ENCODE results near the gene ANTXR1. TPM values are rescaled to one million over a fixed set of nuclear protein-coding genes. Genes with fewer than 3 reads are reported as not detected.

ANTXR1 gene
- total RNA-seq, 1 experiment from 2014 or later = 25.7 TPM

DNA sequence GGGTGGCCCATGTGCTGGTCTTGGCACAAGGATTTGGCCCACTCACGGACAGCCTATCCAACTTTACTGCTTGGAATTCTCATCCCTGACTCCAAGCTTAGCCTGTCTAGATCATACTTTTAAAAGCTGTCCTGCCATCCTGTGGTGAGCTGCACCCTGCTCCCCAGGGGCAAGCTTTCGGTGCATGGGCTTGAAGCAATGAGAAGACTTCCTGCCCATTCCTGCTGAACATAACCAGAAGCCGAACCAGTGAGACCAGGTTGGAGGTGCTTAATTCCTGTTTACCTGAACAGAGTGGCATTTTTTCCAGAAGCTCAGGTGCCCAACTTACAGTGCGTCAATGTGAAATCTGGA is 154.5 kb downstream of the ANTXR1 start:
- ChIA-PET RAD21 (ENCODE audit: low non-redundant PET in 1 of 2, low total read pairs in 2 of 2, uncharacterized antibody in 2 of 2, unreplicated experiment in 2 of 2) (no interaction called here), POLR2A (no interaction called here), CTCF (no interaction called here)
- H3K27ac ChIP-seq (ENCODE audit: low read depth, low read length) = no peak overlapping the region
- H3K9me2 ChIP-seq (ENCODE audit: insufficient read depth) = no peaks in the 10 kb centered on the region
- TF ChIP-seq, protein P1, sequence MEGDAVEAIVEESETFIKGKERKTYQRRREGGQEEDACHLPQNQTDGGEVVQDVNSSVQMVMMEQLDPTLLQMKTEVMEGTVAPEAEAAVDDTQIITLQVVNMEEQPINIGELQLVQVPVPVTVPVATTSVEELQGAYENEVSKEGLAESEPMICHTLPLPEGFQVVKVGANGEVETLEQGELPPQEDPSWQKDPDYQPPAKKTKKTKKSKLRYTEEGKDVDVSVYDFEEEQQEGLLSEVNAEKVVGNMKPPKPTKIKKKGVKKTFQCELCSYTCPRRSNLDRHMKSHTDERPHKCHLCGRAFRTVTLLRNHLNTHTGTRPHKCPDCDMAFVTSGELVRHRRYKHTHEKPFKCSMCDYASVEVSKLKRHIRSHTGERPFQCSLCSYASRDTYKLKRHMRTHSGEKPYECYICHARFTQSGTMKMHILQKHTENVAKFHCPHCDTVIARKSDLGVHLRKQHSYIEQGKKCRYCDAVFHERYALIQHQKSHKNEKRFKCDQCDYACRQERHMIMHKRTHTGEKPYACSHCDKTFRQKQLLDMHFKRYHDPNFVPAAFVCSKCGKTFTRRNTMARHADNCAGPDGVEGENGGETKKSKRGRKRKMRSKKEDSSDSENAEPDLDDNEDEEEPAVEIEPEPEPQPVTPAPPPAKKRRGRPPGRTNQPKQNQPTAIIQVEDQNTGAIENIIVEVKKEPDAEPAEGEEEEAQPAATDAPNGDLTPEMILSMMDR (IDR thresholded peaks at IDR 0.05 in 2 of 3, conservative IDR thresholded peaks at IDR 0.05 in 1 of 3; ENCODE audit: borderline replicate concordance in 1 of 3, insufficient read depth in 1 of 3, low read depth in 2 of 3, low read length in 2 of 3) = no peak
- TF ChIP-seq CEBPB (IDR thresholded peaks at IDR 0.05; ENCODE audit: low read depth) = no peak
- no peak for TF ChIP-seq SIN3A (IDR thresholded peaks at IDR 0.05; ENCODE audit: low read depth)
- no peak for TF ChIP-seq RAD21 (IDR thresholded peaks at IDR 0.05; ENCODE audit: low read depth)
- no peak for TF ChIP-seq CBX3 (IDR thresholded peaks at IDR 0.05; ENCODE audit: low read depth)
- TF ChIP-seq EZH2phosphoT487 (IDR thresholded peaks at IDR 0.05; ENCODE audit: borderline replicate concordance) = no peak
- TF ChIP-seq EZH2 (IDR thresholded peaks at IDR 0.05) = no peak
- TF ChIP-seq ELF1 (IDR thresholded peaks at IDR 0.05; ENCODE audit: borderline replicate concordance, low read depth) = no peak
- TF ChIP-seq ZNF274 (IDR thresholded peaks at IDR 0.05; ENCODE audit: low read depth, low read length) = no peak
- no peak for TF ChIP-seq SRF (IDR thresholded peaks at IDR 0.05; ENCODE audit: low read depth)
- no peak for TF ChIP-seq POLR2AphosphoS5 (IDR thresholded peaks at IDR 0.05; ENCODE audit: low read depth, low read length)
- no peak for TF ChIP-seq YY1 (IDR thresholded peaks at IDR 0.05; ENCODE audit: extremely low read depth, insufficient replicate concordance, low read depth, low read length)
- TF ChIP-seq ZFX (IDR thresholded peaks at IDR 0.05) = no peak
- H2AFZ ChIP-seq (ENCODE audit: low read depth, low read length, poor library complexity, severe bottlenecking) = no peak overlapping the region
- H3K4me2 ChIP-seq (ENCODE audit: low read length) = no peak overlapping the region
- H4K20me1 ChIP-seq (ENCODE audit: insufficient read depth) = no peaks in the 10 kb centered on the region
- ATAC-seq (no peak), DNase-seq (ENCODE audit: low read depth, low spot score) (no peak)
- H3K4me3 ChIP-seq (replicated peaks in 1 of 2; ENCODE audit: low read depth in 1 of 2, low read length in 2 of 2) = no peak overlapping the region
- no peaks in the 10 kb centered on the region for H3K36me3 ChIP-seq (ENCODE audit: control insufficient read depth in 1 of 2, insufficient read depth in 2 of 2, low read length in 2 of 2)
- H3K9ac ChIP-seq (ENCODE audit: low read length) = no peak overlapping the region
- H3K9me3 ChIP-seq (ENCODE audit: control insufficient read depth in 1 of 2, insufficient read depth in 1 of 2, low read depth in 1 of 2, low read length in 2 of 2) = no peaks in the 10 kb centered on the region
- BruUV-seq (replicated peaks) = no TSS peak
- intact Hi-C loops (cut with micrococcal nuclease) = no loop called here
- no peaks in the 10 kb centered on the region for H3K79me2 ChIP-seq (ENCODE audit: insufficient read depth, low read length)
- no peaks in the 10 kb centered on the region for H3K27me3 ChIP-seq (ENCODE audit: insufficient read depth, low read length)
- peaks cover 10 to 14% of the 10 kb centered on the region in 2 experiments for H3K4me1 ChIP-seq (ENCODE audit: control insufficient read depth in 1 of 2, insufficient read depth in 2 of 2, low read length in 2 of 2)

Measured in HCT116 (cell line).